B cell (primary cell): ENCODE measurements around the gene TBC1D21. TPM values are rescaled to one million over a fixed set of nuclear protein-coding genes. Genes with fewer than 3 reads are reported as not detected.

Source experiments
- ATAC-seq: fragments of 200-7000 bp; cut with Tn5 transposase; one replicate; pipeline ENCODE4 v1.10.0; 2021; ENCODE audit warnings: low read depth, mild to moderate bottlenecking, moderate number of reproducible peaks, moderate library complexity
- CTCF ChIA-PET: fragments of 350-600 bp; sonication (Branson Sonifier 250); formaldehyde crosslinking; loops from one replicate; lab custom pipeline; 2021; ENCODE audit warnings: antibody characterized with exemption, inconsistent platforms; lab: Charles Lee
- POLR2A ChIA-PET: fragments of 350-600 bp; sonication (Branson Sonifier 250); formaldehyde crosslinking; loops from one replicate; lab custom pipeline; 2021; ENCODE audit warnings: antibody characterized with exemption; lab: Charles Lee
- DNase-seq: peaks from one replicate; pipeline ENCODE4 v3.0.0; 2013
- H2AFZ ChIP-seq: 2 replicates; pipeline ENCODE4 v1.6.1; 2012; ENCODE audit warnings: mild to moderate bottlenecking, low read depth, low read length; ENCODE audit not compliant: insufficient read depth, poor library complexity, severe bottlenecking
- H3K27ac ChIP-seq, 2 donors: 1 replicate in 1 of 2; 2 replicates in 1 of 2; pipeline ENCODE4 v1.5.1; 2012 to 2013; ENCODE audit warnings: low read length in 2 of 2, mild to moderate bottlenecking in 2 of 2, moderate library complexity in 1 of 2
- H3K27me3 ChIP-seq, 4 experiments: fragments of 200-600 bp in 1 of 4; sonication (generic) in 1 of 4; replicated peaks in 1 of 4; 1 replicate in 2 of 4; 2 replicates in 2 of 4; pipeline versions ENCODE4 v1.6.1 to v1.7.0; 2013 to 2016; ENCODE audit warnings: low read length in 3 of 4, mild to moderate bottlenecking in 2 of 4, mixed read lengths in 1 of 4, moderate library complexity in 1 of 4; ENCODE audit not compliant: insufficient read depth in 4 of 4, control insufficient read depth in 3 of 4; ENCODE audit errors: control extremely low read depth in 1 of 4
- H3K36me3 ChIP-seq, 2 experiments: replicated peaks in 1 of 2; 1 replicate in 1 of 2; 2 replicates in 1 of 2; pipeline versions ENCODE4 v1.6.1 to v1.7.1; 2013; ENCODE audit warnings: low read length in 1 of 2; ENCODE audit not compliant: insufficient read depth in 2 of 2, control insufficient read depth in 1 of 2; ENCODE audit errors: control extremely low read depth in 1 of 2, extremely low read depth in 1 of 2
- H3K4me1 ChIP-seq, 2 donors: fragments of 200-600 bp in 1 of 2; sonication (generic) in 1 of 2; 1 replicate in 1 of 2; 2 replicates in 1 of 2; pipeline versions ENCODE4 v1.5.1 to v1.6.1; 2013 to 2017; ENCODE audit warnings: low read length in 2 of 2; ENCODE audit not compliant: control insufficient read depth in 2 of 2, insufficient read depth in 2 of 2
- H3K4me2 ChIP-seq: replicated peaks from 2 replicates; pipeline ENCODE3; 2012; ENCODE audit warnings: mild to moderate bottlenecking, low read depth, low read length; ENCODE audit not compliant: poor library complexity, severe bottlenecking
- H3K4me3 ChIP-seq, 5 experiments: fragments of 200-600 bp in 1 of 5; sonication (generic) in 1 of 5; 1 replicate in 3 of 5; 2 replicates in 2 of 5; pipeline versions ENCODE4 v1.5.1 to v1.7.0; 2011 to 2016; ENCODE audit warnings: low read length in 4 of 5, mild to moderate bottlenecking in 4 of 5, low read depth in 2 of 5, control low read depth in 1 of 5, moderate library complexity in 1 of 5; ENCODE audit not compliant: insufficient read depth in 1 of 5; ENCODE audit errors: control extremely low read depth in 1 of 5, extremely low read depth in 1 of 5
- H3K79me2 ChIP-seq: fragments of 200-600 bp; sonication (generic); one replicate; pipeline ENCODE4 v1.6.0; 2016; ENCODE audit warnings: low read length; ENCODE audit not compliant: control insufficient read depth, insufficient read depth
- H3K9ac ChIP-seq: fragments of 200-600 bp; sonication (generic); 2 replicates; pipeline ENCODE4 v1.6.1; 2017; ENCODE audit warnings: mild to moderate bottlenecking, low read length, moderate library complexity
- H3K9me3 ChIP-seq, 3 donors: one replicate each; pipeline versions ENCODE4 v1.6.1 to v1.7.1; 2013; ENCODE audit warnings: low read length in 2 of 3; ENCODE audit not compliant: control insufficient read depth in 2 of 3, insufficient read depth in 1 of 3; ENCODE audit errors: control extremely low read depth in 1 of 3
- H4K20me1 ChIP-seq: 2 replicates; pipeline ENCODE4 v1.6.0; 2012; ENCODE audit warnings: mild to moderate bottlenecking, low read length; ENCODE audit not compliant: insufficient read depth, control insufficient read depth, poor library complexity, severe bottlenecking
- H3K27ac Mint-ChIP-seq: one replicate; pipeline ENCODE4 v1.8.0; 2021; ENCODE audit warnings: mixed read lengths
- H3K27me3 Mint-ChIP-seq: one replicate; pipeline ENCODE4 v1.8.0; 2021; ENCODE audit warnings: mixed read lengths
- H3K4me1 Mint-ChIP-seq: one replicate; pipeline ENCODE4 v1.8.0; 2021; ENCODE audit warnings: mixed read lengths
- H3K4me3 Mint-ChIP-seq: one replicate; pipeline ENCODE4 v1.8.0; 2021; ENCODE audit warnings: mixed read lengths
- H3K9me3 Mint-ChIP-seq: one replicate; pipeline ENCODE4 v1.8.0; 2022; ENCODE audit warnings: mixed read lengths; ENCODE audit not compliant: insufficient read depth
- EZH2 ChIP-seq: IDR thresholded peaks from 2 replicates; pipeline ENCODE4 v1.6.1; 2012; ENCODE audit warnings: borderline replicate concordance, low read depth, mild to moderate bottlenecking, moderate library complexity, low read length; ENCODE audit not compliant: insufficient read depth, poor library complexity, severe bottlenecking
- WGBS: methylation state at CpG from one replicate; pipeline ENCODE4 v1.1.5; 2013; ENCODE audit warnings: missing lambda C conversion rate; ENCODE audit not compliant: insufficient coverage; 5-methylcytosine and 5-hydroxymethylcytosine counted together
- intact Hi-C: fragments of 100-400 bp; cut with micrococcal nuclease; formaldehyde crosslinking; loops from one replicate; pipeline ENCODE4 v1.10.0; 2022
- polyA plus RNA-seq: library from polyadenylated mRNA; depleted of rRNA; stranded (reverse); fragments of >200 nt; gene quantifications from 2 replicates; pipeline ENCODE4 v1.2.3, GENCODE V29; 2012
- total RNA-seq, 2 donors: library from RNA; stranded (reverse); fragments of 120-200 nt in 1 of 2; gene quantifications; 1 replicate in 1 of 2; 2 replicates in 1 of 2; pipeline versions ENCODE4 v1.2.3 to v1.2.4, GENCODE V29; 2013 to 2022
- TF ChIP-seq, protein P1 (sequence below): fragments of 200-600 bp; IDR thresholded peaks from one replicate; pipeline ENCODE4 v1.8.0; 2022; ENCODE audit warnings: antibody characterized with exemption, mild to moderate bottlenecking

Gene TBC1D21
- total and polyA plus RNA-seq, 2 donors (not counting 1 experiment from before 2014, with no cell fraction given) = not detected

GRCh38 chr15:73841756-73842725 lies 31.3 kb upstream of the TBC1D21 start:
- Histone ChIP-seq H3K79me2 (no peaks in the 10 kb centered on the region), H3K9me3 (no peaks in the 10 kb centered on the region), H3K4me2 (no peak overlapping the region), H3K27ac (no peak overlapping the region), H3K9ac (no peak overlapping the region), H3K4me1 (no peaks in the 10 kb centered on the region), H3K36me3 (no peaks in the 10 kb centered on the region), H4K20me1 (no peaks in the 10 kb centered on the region), H3K27me3 (peaks cover 0 to 3% (median 0%) of the 10 kb centered on the region in 4 experiments), H3K4me3 (no peak overlapping the region), H2AFZ (no peak overlapping the region)
- 60% methylated on average over 17 of the region's 17 CpGs for WGBS
- intact Hi-C loops = no loop called here
- H3K4me3 Mint-ChIP-seq = no peak overlapping the region
- peaks cover 19% of the 10 kb centered on the region for H3K27me3 Mint-ChIP-seq
- H3K27ac Mint-ChIP-seq = no peak overlapping the region
- TF ChIP-seq, protein P1, sequence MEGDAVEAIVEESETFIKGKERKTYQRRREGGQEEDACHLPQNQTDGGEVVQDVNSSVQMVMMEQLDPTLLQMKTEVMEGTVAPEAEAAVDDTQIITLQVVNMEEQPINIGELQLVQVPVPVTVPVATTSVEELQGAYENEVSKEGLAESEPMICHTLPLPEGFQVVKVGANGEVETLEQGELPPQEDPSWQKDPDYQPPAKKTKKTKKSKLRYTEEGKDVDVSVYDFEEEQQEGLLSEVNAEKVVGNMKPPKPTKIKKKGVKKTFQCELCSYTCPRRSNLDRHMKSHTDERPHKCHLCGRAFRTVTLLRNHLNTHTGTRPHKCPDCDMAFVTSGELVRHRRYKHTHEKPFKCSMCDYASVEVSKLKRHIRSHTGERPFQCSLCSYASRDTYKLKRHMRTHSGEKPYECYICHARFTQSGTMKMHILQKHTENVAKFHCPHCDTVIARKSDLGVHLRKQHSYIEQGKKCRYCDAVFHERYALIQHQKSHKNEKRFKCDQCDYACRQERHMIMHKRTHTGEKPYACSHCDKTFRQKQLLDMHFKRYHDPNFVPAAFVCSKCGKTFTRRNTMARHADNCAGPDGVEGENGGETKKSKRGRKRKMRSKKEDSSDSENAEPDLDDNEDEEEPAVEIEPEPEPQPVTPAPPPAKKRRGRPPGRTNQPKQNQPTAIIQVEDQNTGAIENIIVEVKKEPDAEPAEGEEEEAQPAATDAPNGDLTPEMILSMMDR = no peak
- TF ChIP-seq EZH2 = no peak
- ATAC-seq (no peak), DNase-seq (no peak)
- ChIA-PET CTCF (no interaction called here), POLR2A (no interaction called here)
- H3K9me3 Mint-ChIP-seq = peaks cover 4% of the 10 kb centered on the region
- H3K4me1 Mint-ChIP-seq = no peaks in the 10 kb centered on the region

DNA sequence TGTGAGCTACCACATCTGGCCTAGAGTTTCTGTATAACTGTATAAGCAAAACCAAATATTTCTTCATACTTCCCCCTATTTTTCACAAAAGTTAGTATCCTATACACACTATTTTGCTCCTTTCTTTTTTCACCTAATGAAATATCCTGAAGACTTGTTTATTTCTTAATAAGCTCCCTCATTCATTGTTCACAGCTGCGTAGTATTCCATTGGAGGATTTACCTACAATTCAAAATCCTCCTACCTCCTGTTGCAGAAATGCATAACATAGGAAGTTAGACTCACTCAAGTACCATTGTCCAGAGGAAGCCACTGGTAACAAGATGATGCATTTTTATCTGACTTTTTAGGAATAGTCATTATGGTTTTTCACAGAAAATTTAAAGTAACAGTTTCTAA lies 29.6 kb upstream of the TBC1D21 start:
- no CpG with 5 or more reads among the region's 1 CpG for WGBS
- H3K9me3 ChIP-seq = no peaks in the 10 kb centered on the region
- POLR2A ChIA-PET = no interaction called here

More for the DNA sequence above, 29.6 kb upstream of the TBC1D21 start:
- no peak for ATAC-seq
- intact Hi-C loops = no loop called here
- CTCF ChIA-PET = no interaction called here
- H3K9me3 Mint-ChIP-seq = peaks cover 4% of the 10 kb centered on the region
- H3K79me2 ChIP-seq = no peaks in the 10 kb centered on the region
- DNase-seq = no peak
- H3K27ac Mint-ChIP-seq = no peak overlapping the region
- H3K4me1 Mint-ChIP-seq = no peaks in the 10 kb centered on the region
- H3K27me3 ChIP-seq = no peaks in the 10 kb centered on the region
- TF ChIP-seq, protein P1 = no peak
- no peaks in the 10 kb centered on the region for H4K20me1 ChIP-seq
- H3K4me3 ChIP-seq = no peak overlapping the region
- no peaks in the 10 kb centered on the region for H3K36me3 ChIP-seq
- no peak overlapping the region for H2AFZ ChIP-seq
- no peak overlapping the region for H3K27ac ChIP-seq
- no peaks in the 10 kb centered on the region for H3K4me1 ChIP-seq
- H3K9ac ChIP-seq = no peak overlapping the region
- no peak overlapping the region for H3K4me3 Mint-ChIP-seq
- H3K27me3 Mint-ChIP-seq = peaks cover 31% of the 10 kb centered on the region
- H3K4me2 ChIP-seq = no peak overlapping the region
